Immature natural killer cell (primary cell): ENCODE data around the gene ITGB3. TPM values are rescaled to one million over a fixed set of nuclear protein-coding genes. Genes with fewer than 3 reads are reported as not detected.

Experiments used
- DNase-seq, 3 donors: peaks; one replicate each; pipeline ENCODE4 v3.0.0; 2022; ENCODE audit warnings: mixed read lengths in 1 of 3
- H3K27ac Mint-ChIP-seq, 6 donors: one replicate each; pipeline ENCODE4 v1.8.0; 2020; ENCODE audit warnings: mixed read lengths in 6 of 6, mild to moderate bottlenecking in 5 of 6, inconsistent platforms in 4 of 6, moderate library complexity in 3 of 6
- H3K27me3 Mint-ChIP-seq, 3 donors: one replicate each; pipeline ENCODE4 v1.8.0; 2020 to 2021; ENCODE audit warnings: low read depth in 3 of 3, mild to moderate bottlenecking in 3 of 3, mixed read lengths in 3 of 3, moderate library complexity in 3 of 3, inconsistent platforms in 1 of 3
- H3K36me3 Mint-ChIP-seq, 3 donors: one replicate each; pipeline ENCODE4 v1.8.0; 2020; ENCODE audit warnings: mixed read lengths in 3 of 3, inconsistent platforms in 2 of 3, mild to moderate bottlenecking in 2 of 3
- H3K4me1 Mint-ChIP-seq, 2 donors: one replicate each; pipeline ENCODE4 v1.8.0; 2020; ENCODE audit warnings: inconsistent platforms in 2 of 2, mild to moderate bottlenecking in 2 of 2, mixed read lengths in 2 of 2, moderate library complexity in 1 of 2
- H3K4me3 Mint-ChIP-seq, 5 donors: one replicate each; pipeline ENCODE4 v1.8.0; 2020; ENCODE audit warnings: mild to moderate bottlenecking in 5 of 5, mixed read lengths in 5 of 5, inconsistent platforms in 3 of 5, moderate library complexity in 3 of 5
- H3K9me3 Mint-ChIP-seq, 6 donors: one replicate each; pipeline ENCODE4 v1.8.0; 2020; ENCODE audit warnings: mild to moderate bottlenecking in 6 of 6, mixed read lengths in 6 of 6, inconsistent platforms in 4 of 6, moderate library complexity in 3 of 6
- polyA plus RNA-seq, 3 donors: library from polyadenylated mRNA; unstranded; fragments of 300-500 nt; fragmentation: Illumina TruSeq; gene quantifications; one replicate each; pipeline ENCODE4 v1.2.3, GENCODE V29; 2021

Gene ITGB3
- polyA plus RNA-seq, 3 donors from 2014 or later, result 1.1 to 11.0 TPM; not detected in 1

GRCh38 chr17:47338026-47338425 is 84.4 kb downstream of the ITGB3 start:
- no peak overlapping the region for H3K4me3 Mint-ChIP-seq
- peaks cover 2% of the 10 kb centered on the region in 3 donors for H3K27me3 Mint-ChIP-seq
- DNase-seq, result no peak
- no peaks in the 10 kb centered on the region for H3K9me3 Mint-ChIP-seq
- H3K27ac Mint-ChIP-seq, result no peak overlapping the region
- H3K36me3 Mint-ChIP-seq, result peaks cover 4 to 15% (median 9%) of the 10 kb centered on the region in 3 donors
- H3K4me1 Mint-ChIP-seq, result no peaks in the 10 kb centered on the region

DNA sequence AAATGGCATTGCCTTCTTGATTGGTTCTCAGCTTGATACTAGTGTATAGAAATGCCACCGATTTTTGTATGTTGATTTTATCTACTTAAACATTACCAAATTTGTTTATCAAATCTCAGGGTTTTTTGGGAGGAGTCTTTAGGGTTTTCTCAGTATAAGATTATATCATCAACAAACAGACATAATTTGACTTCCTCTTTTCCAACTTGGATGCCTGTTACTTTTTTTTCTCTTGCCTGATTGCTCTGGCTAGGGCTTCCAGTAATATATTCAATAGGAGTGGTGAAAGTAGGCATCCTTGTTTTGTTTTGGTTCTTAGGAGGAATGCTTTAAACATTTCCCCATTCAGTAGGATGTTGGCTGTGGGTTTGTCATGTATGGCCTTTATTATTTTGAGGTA is 99.2 kb downstream of the ITGB3 start:
- no peak for DNase-seq
- H3K27ac Mint-ChIP-seq, result no peak overlapping the region
- no peaks in the 10 kb centered on the region for H3K9me3 Mint-ChIP-seq
- no peaks in the 10 kb centered on the region for H3K4me1 Mint-ChIP-seq
- peaks cover 4 to 14% (median 4%) of the 10 kb centered on the region in 3 donors for H3K27me3 Mint-ChIP-seq
- peaks cover 0 to 23% (median 0%) of the 10 kb centered on the region in 3 donors for H3K36me3 Mint-ChIP-seq
- H3K4me3 Mint-ChIP-seq, result no peak overlapping the region

- Mint-ChIP-seq H3K27me3 (peaks cover 0 to 11% (median 4%) of the 10 kb centered on the region in 3 donors), H3K4me3 (no peak overlapping the region), H3K36me3 (peaks cover 0 to 22% (median 0%) of the 10 kb centered on the region in 3 donors), H3K9me3 (no peaks in the 10 kb centered on the region), H3K4me1 (no peaks in the 10 kb centered on the region), H3K27ac (no peak overlapping the region)
- DNase-seq, result no peak
Measured at GRCh38 chr17:47358652-47359051, 105.0 kb downstream of the ITGB3 start.

Other genes starting within 250 kb of the ITGB3 start
- gene CDC27, start 64.5 kb upstream of the ITGB3 start, polyA plus RNA-seq, result 10 to 100 TPM; 50.3 to 98.5 (median 71.1) TPM
- gene MYL4, start 44.5 kb upstream of the ITGB3 start, polyA plus RNA-seq, result under 1 TPM in 1 of 3 donors, not detected in 2; 0.39 TPM
- gene EFCAB13, start 70.1 kb downstream of the ITGB3 start, polyA plus RNA-seq, result 1 to 10 TPM in 2 of 3 donors, under 1 TPM in 1; 0.97 to 1.0 (median 1.0) TPM